CD4-positive, alpha-beta T cell treated with Interleukin-10 for 1 hour (primary cell): Measurements from ENCODE around the gene PLXNB2.

Source experiments
- DNase-seq: peaks from one replicate; pipeline ENCODE4 v3.0.0-alpha.2; 2020

Gene PLXNB2

DNA sequence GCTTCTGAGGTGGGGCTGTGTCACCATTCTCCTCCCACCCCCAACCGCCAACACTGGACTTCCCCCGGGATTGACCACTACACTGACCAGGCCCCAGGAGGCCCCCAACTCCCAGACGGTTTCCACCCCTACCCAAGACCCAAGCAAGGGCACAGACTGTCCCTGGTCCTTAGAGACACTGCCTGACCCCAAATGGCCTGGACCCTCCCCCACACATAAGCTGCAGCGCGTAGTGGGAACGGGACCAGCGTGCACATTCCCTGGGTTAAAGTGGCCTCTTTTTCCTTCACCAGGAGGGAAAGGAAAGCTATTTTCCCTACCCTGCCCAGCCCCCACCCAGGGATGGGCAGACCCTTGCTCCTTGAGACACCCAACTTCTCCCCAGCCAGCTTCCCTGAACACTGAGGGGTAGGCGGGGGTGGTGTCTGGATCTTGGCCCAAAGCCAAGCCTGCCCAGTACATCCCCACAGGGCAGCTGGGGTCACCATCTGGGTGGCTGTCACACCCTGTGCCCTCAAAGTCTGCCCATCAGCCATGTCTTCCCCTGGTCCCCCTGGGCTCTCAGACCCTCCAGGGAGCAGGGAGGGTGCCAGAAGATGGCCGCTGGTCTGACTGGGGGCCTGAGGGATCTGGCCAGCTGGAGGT, 44.4 kb downstream of the PLXNB2 start:
- no peak for DNase-seq

GRCh38 chr22:50262460-50262911, 45.0 kb downstream of the PLXNB2 start:
- no peak for DNase-seq

DNA sequence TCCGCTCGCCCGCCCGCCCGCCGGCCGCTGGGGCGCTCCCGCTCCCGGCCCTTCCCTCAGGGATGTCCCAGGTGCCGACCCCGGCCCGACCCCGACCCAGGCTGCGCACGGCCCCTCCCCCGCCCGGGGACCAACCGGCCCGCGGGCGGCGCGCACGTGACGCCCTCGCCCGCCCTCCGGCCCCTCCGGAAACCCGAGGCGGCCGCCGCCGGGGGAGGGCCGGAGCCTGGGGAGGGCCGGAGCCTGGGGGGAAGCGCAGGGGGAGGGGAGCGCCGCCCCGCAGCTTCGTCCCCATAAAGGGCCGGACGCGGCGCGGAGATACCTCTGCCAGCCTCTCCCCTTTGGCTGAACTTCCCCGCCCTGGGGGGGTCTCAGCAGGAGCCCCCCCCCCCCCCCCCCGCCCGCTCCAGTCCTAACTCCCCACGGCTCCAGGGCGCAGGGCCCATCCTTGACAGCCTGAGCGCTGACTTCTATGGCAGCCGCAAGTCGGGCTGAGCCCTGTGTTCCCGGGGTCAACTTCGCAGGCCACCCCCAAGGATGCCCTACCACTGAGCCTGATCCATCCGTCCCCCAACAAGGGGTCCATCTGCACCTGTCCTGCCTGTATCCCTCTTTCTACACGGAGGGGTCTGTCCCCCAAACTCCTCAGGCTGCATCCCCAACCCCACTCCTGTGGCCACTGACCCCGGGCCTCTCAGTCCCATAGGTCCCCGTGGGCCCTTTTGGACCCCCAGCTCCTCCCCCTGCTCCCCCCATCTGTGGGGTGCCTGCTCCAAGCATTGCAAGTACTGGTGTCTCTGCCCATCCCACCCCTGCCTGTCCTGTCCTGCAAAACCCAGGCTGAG, 45.6 kb downstream of the PLXNB2 start, which contains the start of gene MAPK12:
TSS of gene MAPK12 (minus strand) at position 69 of the 845 bp plus-strand sequence. CDS start 174 bp downstream, outside the sequence.
- no peak for DNase-seq

- DNase-seq = no peak
These were observed 46.4 kb downstream of the PLXNB2 start for GRCh38 chr22:50260801-50261614.

- DNase-seq = no peak
These were observed 47.0 kb downstream of the PLXNB2 start for GRCh38 chr22:50260434-50260800.

DNA sequence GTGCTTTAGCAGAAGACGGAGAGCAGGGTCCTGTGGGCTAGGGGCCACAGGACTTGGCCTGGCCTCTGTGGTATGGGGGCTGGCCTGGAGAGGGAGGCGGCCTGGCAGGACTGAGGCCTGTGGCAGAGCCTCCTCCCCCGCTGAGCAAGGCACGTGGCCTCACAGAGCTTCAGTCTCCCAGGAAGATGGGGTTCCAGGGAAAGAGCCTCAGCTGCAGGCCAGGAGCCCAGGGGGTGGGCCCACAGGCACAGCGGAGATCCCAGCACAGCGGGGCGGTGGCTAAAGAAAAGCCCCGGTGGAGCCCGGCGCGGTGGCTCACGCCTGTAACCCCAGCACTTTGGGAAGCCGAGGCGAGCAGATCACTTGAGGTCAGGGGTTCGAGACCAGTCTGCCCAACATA, 48.1 kb downstream of the PLXNB2 start:
- DNase-seq = no peak

DNA sequence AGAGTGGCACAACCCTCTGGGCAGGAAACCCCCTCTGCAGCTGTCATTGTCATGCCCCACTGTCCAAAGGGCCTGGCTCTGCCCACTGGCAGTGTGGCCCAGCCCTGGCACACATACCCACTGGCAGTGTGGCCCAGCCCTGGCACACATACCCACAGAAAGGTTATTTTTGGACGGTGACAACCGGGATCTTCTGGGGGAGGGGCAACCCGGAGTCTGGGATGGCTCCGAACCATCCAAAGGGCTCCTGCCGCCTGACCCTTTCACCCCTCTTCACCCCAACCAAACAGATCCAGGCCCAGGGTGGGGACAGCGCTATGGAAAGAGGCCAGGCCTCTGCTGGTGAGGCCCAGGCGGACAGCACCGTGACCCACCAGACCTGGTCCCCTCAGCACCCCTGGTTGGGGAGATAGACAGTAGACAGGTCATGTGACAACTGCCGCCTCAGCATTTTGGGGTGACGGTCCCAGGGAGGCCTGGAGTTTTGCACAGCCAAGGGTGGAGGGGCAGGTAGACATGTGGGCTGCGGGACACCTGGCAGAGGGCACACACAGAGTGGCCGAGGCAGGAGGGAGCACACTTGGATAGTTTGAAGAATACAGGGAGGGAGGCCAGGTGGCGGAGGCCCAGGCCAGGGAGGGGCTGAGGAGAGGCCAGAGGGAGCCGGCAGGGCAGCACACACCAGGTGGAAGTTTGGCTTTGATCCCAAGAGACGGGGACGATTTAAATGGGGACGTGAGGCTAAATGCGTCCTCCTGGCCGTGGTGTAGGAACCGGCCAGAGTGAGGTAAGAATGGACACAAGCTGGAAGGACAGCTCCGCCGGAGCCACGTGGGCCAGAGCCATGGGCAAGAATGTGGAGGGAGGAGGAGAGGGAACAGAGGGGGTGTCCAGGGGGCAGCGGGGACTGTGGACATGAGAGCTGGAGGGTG, 48.8 kb downstream of the PLXNB2 start:
- DNase-seq = no peak

DNA sequence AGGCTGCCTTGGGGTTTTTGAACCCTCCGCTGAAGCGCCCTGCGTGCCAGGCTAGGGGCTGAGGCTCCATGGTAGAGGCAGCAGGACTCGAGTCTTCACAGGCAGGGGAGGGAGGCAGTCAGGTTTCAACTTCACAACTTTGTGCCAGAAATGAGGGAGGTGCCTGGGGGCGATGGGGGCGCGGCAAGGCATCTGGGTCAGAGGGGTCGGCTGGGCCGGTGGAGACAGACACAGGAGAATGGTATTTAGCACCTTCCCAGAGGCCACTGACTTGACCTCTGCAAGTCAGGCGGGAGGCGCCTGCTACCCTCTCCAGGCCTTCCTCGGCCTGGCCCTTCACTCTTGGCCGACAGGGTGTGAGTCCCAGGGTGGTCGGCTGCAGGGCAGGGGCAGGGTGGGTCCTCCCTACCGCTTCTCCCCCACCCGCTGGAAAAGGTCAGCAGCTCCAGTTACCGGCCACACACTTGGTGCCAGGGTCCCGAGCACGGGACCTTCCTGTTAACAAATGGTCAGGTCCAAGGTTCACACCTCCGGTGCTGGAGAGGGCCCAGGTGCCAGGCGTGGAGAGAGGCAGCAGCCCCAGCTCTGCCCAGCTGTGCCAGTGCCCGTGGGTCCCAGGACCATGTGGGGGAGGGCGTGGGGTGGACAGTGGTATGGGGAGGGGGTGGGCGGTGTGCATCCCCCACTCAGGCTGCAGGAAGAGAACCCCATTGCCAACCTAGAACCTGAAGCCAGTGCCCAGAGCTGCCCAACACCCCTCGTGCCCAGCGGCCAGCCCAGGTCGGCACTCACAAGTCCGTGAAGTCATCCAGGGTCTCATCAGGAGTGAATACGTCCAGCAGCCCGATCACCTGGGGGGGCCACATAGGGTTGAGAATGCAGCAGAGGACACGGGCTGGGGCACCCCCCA, 49.7 kb downstream of the PLXNB2 start:
- DNase-seq = no peak

DNA sequence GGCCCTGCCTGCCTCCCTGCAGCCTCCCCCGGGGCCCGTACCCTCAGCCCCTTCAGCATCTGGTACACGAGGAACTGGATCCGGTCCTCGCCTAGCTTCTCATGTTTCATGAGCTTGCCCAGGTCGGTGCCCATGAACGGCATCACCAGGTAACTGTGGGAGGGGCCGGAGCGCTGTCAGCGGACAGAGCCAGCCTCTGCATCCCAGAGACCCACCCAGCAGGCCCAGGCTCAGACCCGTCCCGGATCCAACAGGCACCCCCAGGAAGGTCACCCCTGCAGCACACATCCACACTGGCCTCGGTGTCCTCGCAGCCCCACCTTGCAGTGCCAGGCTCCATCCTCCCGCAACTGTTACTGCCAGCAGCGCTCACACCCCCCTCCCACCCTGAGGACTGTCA, 50.4 kb downstream of the PLXNB2 start:
- no peak for DNase-seq

DNA sequence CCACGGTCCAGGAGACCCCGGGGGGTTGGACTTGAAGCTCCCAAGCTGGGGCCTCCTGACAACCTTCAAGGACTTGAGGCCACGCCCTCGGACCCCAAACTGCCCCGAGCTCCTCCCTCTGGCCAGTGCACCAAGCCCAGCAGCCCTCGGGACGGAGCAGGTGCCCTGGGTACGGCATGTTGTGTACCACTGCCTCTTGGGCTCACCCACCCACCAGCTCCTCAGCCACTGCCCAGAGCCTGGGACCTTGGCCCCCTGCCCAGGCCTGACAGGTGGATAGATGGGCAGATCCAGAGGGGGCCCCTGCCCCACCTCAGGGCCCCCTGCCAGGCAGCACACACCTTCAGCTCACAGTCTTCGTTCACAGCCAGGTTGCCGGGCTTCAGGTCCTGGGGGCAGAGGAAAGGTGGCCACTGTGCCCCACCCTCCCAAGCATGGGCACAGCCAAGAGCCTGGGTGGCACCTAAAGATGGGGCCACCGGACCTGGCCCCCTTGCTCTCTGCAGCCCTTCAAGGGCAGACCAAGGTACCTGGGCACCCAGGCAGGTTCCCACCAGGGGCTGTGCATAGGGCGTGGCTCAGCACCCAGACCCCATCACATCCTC, 51.1 kb downstream of the PLXNB2 start:
- no peak for DNase-seq

GRCh38 chr22:50255607-50256006, 51.8 kb downstream of the PLXNB2 start:
- no peak for DNase-seq

GRCh38 chr22:50255099-50255498, 52.3 kb downstream of the PLXNB2 start:
- DNase-seq = no peak

DNA sequence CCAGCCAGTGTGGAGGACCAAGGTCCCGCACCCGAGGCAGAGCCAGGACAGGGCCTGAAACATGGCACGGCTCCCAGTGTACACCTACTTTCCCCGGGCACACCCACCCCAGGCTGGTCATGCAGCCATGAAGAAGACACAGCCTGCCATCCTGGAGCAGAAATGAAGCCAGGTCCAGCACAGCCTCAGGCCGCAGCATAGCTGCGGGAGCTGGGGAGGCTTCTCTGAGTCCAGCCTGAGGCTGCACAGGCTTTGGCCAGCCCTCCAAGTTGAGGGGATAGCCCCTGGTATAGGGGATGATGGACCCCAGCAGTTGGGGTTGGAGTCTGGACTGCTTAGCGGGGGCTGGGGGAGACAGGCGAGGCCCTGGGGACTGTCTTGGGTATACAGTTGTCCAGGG, 53.5 kb downstream of the PLXNB2 start:
- no peak for DNase-seq

DNA sequence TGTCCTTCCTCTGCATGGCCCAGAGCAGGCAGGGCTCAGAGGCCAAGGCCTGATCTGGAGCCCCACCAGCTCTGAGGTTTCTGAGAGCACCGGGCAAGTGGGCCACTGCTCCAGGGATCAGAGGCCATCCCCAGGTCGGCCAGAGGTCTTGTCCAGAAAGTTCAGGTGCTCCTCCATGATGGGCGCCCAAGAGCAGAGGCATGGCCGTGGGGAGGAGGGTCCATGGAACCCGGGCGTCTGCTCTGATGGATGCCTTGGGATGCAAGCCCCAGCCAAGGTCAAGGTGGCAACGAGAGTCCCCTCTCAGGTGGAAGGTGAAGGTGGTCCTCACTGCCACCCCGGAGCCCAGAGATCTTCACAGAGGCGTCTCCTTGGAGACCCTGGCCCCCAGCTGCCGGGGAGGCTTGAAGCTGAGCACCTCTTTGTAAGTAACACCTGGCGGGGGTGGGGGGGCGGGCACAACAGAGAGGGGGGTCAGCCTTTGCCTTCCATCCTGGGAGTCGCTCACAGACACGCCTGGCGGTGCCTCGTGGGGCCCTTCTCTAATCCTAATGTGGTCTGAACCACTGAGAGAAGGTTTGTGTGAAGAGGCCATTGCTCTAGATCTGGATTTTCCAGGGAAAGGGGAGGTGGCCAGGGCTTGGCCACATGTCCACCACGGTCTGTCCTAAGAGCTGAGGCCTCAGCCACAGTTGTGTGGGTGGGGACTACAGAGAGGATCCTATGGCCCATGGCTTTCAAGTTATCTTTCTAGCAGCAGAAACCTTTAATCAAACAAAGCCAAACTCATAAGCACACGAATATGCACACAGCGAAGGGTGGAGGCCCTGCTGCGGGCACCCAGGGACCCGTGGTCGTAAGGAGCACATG, 54.2 kb downstream of the PLXNB2 start:
- no peak for DNase-seq

- peak; percentile 80 for DNase-seq
These were observed 55.1 kb downstream of the PLXNB2 start for GRCh38 chr22:50252082-50253045.

GRCh38 chr22:50251477-50252081, 55.9 kb downstream of the PLXNB2 start:
- DNase-seq = peak; percentile 22

- DNase-seq = peak; percentile 85
These were observed 56.6 kb downstream of the PLXNB2 start, which contains the start of gene HDAC10 for GRCh38 chr22:50250555-50251476. Gene HDAC10, minus strand, starts transcription at chr22:50251265. Its CDS starts 233 bp downstream, at chr22:50251032.
